ENCODE data around the gene COL9A2. TPM values are rescaled to one million over a fixed set of nuclear protein-coding genes. Genes with fewer than 3 reads are reported as not detected.

Gene COL9A2
- total and polyA plus RNA-seq, 2 donors (not counting 1 experiment from before 2014, with no cell fraction given) = 14.8 to 30.6 TPM

DNA sequence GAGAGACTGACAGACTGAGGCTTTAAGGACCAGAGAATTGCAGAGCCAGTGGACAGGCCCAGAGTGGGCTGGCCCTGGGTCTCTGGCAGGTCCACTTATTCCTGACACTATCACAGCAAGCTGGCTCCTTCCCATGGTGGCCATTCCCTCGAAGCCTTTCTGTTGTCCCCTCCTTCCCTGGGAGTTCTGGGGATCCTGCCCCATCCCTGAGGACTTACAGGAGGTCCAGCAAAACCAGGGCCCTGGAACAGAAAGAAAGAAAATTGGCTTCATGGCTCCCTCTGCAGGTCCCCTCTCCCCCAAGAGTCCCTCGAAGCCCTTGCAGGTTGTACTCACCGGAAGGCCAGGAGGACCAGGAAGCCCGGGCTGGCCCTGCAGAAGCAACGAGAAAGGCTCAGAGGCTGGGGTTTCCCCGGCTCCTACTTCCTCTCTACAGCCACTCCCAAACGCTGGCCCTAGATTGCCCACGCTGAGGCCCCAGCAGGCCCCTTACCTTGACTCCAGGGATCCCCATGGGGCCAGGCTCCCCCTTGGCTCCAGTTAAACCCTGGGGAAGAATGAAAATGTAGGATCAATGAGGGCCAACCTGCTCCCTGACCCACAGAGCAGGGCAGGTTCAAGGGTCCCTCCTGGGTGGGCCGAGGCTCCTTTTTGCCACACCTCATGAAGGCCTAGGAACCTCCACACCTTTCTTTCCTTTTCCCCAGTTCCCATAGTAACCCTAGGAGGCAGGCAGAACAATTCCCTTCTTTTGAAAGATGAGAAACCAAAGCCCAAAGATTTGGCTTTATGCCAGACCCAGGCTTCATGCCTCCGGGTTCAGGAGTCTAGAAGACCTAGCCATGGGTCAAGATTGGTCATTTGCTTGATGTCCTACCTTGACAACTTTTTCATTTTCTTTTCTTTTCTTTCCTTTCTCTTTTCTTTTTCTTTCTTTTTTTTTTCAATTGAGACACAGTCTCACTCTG is 4.6 kb downstream of the COL9A2 start:
- ATAC-seq (ENCODE audit: low read depth) = peak; percentile 12
- ChIA-PET POLR2A (no interaction called here), CTCF (interaction anchor here (0.7 to 10.2 kb wide), 6 partner anchors 24 to 323 kb away, joined by 3 to 132 read pairs (median 24); no protein-coding TSS in a partner anchor)
- H3K27me3 ChIP-seq (replicated peaks in 1 of 4; ENCODE audit: control extremely low read depth in 1 of 4, control insufficient read depth in 3 of 4, insufficient read depth in 4 of 4, low read length in 3 of 4) = peaks cover 0 to 3% (median under 1%) of the 10 kb centered on the region in 4 experiments
- peak overlapping the region in 1 of 2 donors; percentile 8 for H3K27ac ChIP-seq (ENCODE audit: low read length in 2 of 2)
- no peaks in the 10 kb centered on the region for H3K9me3 ChIP-seq (ENCODE audit: control extremely low read depth in 1 of 3, control insufficient read depth in 2 of 3, insufficient read depth in 1 of 3, low read length in 2 of 3)
- TF ChIP-seq, protein P1, sequence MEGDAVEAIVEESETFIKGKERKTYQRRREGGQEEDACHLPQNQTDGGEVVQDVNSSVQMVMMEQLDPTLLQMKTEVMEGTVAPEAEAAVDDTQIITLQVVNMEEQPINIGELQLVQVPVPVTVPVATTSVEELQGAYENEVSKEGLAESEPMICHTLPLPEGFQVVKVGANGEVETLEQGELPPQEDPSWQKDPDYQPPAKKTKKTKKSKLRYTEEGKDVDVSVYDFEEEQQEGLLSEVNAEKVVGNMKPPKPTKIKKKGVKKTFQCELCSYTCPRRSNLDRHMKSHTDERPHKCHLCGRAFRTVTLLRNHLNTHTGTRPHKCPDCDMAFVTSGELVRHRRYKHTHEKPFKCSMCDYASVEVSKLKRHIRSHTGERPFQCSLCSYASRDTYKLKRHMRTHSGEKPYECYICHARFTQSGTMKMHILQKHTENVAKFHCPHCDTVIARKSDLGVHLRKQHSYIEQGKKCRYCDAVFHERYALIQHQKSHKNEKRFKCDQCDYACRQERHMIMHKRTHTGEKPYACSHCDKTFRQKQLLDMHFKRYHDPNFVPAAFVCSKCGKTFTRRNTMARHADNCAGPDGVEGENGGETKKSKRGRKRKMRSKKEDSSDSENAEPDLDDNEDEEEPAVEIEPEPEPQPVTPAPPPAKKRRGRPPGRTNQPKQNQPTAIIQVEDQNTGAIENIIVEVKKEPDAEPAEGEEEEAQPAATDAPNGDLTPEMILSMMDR (IDR thresholded peaks at IDR 0.05) = no peak
- Mint-ChIP-seq H3K4me1 (peaks cover 51% of the 10 kb centered on the region), H3K27me3 (no peaks in the 10 kb centered on the region), H3K27ac (peak overlapping the region; percentile 85), H3K9me3 (ENCODE audit: insufficient read depth) (no peaks in the 10 kb centered on the region), H3K4me3 (peak overlapping the region; percentile 92)
- DNase-seq = peak; percentile 70
- H3K4me1 ChIP-seq (ENCODE audit: control insufficient read depth in 2 of 2, insufficient read depth in 2 of 2, low read length in 2 of 2) = peaks cover 39 to 56% of the 10 kb centered on the region in 2 donors
- H3K36me3 ChIP-seq (replicated peaks in 1 of 2; ENCODE audit: control extremely low read depth in 1 of 2, control insufficient read depth in 1 of 2, extremely low read depth in 1 of 2, insufficient read depth in 2 of 2, low read length in 1 of 2) = no peaks in the 10 kb centered on the region
- H3K79me2 ChIP-seq (ENCODE audit: control insufficient read depth, insufficient read depth, low read length) = no peaks in the 10 kb centered on the region
- 33% methylated on average over 6 of the region's 10 CpGs for WGBS (ENCODE audit: insufficient coverage)
- intact Hi-C loops (cut with micrococcal nuclease) = no loop called here
- H4K20me1 ChIP-seq (ENCODE audit: control insufficient read depth, insufficient read depth, low read length, poor library complexity, severe bottlenecking) = no peaks in the 10 kb centered on the region
- peak overlapping the region; percentile 38 for H3K9ac ChIP-seq (ENCODE audit: low read length)
- H2AFZ ChIP-seq (ENCODE audit: insufficient read depth, low read depth, low read length, poor library complexity, severe bottlenecking) = peak overlapping the region; percentile 53
- peak overlapping the region; percentile 71 for H3K4me2 ChIP-seq (replicated peaks; ENCODE audit: low read depth, low read length, poor library complexity, severe bottlenecking)
- H3K4me3 ChIP-seq (ENCODE audit: control extremely low read depth in 1 of 5, extremely low read depth in 1 of 5, insufficient read depth in 1 of 5, low read depth in 2 of 5, low read length in 4 of 5) = peak overlapping the region in 3 of 5 experiments; percentile 19 to 40 (median 27)

GRCh38 chr1:40311692-40312091 is 5.4 kb downstream of the COL9A2 start:
- TF ChIP-seq, protein P1 (IDR thresholded peaks at IDR 0.05) = no peak
- no peak for TF ChIP-seq EZH2 (IDR thresholded peaks at IDR 0.05; ENCODE audit: borderline replicate concordance, insufficient read depth, low read depth, low read length, poor library complexity, severe bottlenecking)
- ChIA-PET CTCF (interaction anchor here (0.7 to 1.1 kb wide), 2 partner anchors 93 to 319 kb away, joined by 3 to 4 read pairs; no protein-coding TSS in a partner anchor), POLR2A (no interaction called here)
- Histone ChIP-seq H3K9me3 (ENCODE audit: control extremely low read depth in 1 of 3, control insufficient read depth in 2 of 3, insufficient read depth in 1 of 3, low read length in 2 of 3) (no peaks in the 10 kb centered on the region), H3K27me3 (replicated peaks in 1 of 4; ENCODE audit: control extremely low read depth in 1 of 4, control insufficient read depth in 3 of 4, insufficient read depth in 4 of 4, low read length in 3 of 4) (no peaks in the 10 kb centered on the region), H3K4me2 (replicated peaks; ENCODE audit: low read depth, low read length, poor library complexity, severe bottlenecking) (peak overlapping the region; percentile 71), H4K20me1 (ENCODE audit: control insufficient read depth, insufficient read depth, low read length, poor library complexity, severe bottlenecking) (no peaks in the 10 kb centered on the region), H3K36me3 (replicated peaks in 1 of 2; ENCODE audit: control extremely low read depth in 1 of 2, control insufficient read depth in 1 of 2, extremely low read depth in 1 of 2, insufficient read depth in 2 of 2, low read length in 1 of 2) (no peaks in the 10 kb centered on the region), H3K4me1 (ENCODE audit: control insufficient read depth in 2 of 2, insufficient read depth in 2 of 2, low read length in 2 of 2) (peaks cover 36 to 49% of the 10 kb centered on the region in 2 donors), H3K79me2 (ENCODE audit: control insufficient read depth, insufficient read depth, low read length) (no peaks in the 10 kb centered on the region), H2AFZ (ENCODE audit: insufficient read depth, low read depth, low read length, poor library complexity, severe bottlenecking) (no peak overlapping the region), H3K4me3 (ENCODE audit: control extremely low read depth in 1 of 5, extremely low read depth in 1 of 5, insufficient read depth in 1 of 5, low read depth in 2 of 5, low read length in 4 of 5) (no peak overlapping the region), H3K9ac (ENCODE audit: low read length) (no peak overlapping the region), H3K27ac (ENCODE audit: low read length in 2 of 2) (no peak overlapping the region)
- Mint-ChIP-seq H3K4me1 (peaks cover 47% of the 10 kb centered on the region), H3K27ac (no peak overlapping the region), H3K9me3 (ENCODE audit: insufficient read depth) (no peaks in the 10 kb centered on the region), H3K4me3 (peak overlapping the region; percentile 5), H3K27me3 (no peaks in the 10 kb centered on the region)
- WGBS (ENCODE audit: insufficient coverage) = 96% methylated on average over 4 of the region's 5 CpGs
- DNase-seq (no peak), ATAC-seq (ENCODE audit: low read depth) (no peak)
- intact Hi-C loops (cut with micrococcal nuclease) = no loop called here
